BE2C (cell line): ENCODE results near the gene NDFIP1.

Source experiments
- DNase-seq: peaks from one replicate; pipeline ENCODE4 v3.0.0-alpha.2; 2020
- H3K27me3 ChIP-seq: fragments of 250-450 bp; sonication (Bioruptor Pico); 2 replicates; pipeline ENCODE4 v1.5.1; 2020; ENCODE audit warnings: mild to moderate bottlenecking
- H3K36me3 ChIP-seq: fragments of 250-450 bp; sonication (Bioruptor Pico); 2 replicates; pipeline ENCODE4 v1.5.1; 2020; ENCODE audit warnings: mild to moderate bottlenecking
- H3K4me1 ChIP-seq: fragments of 250-450 bp; sonication (Bioruptor Pico); 2 replicates; pipeline ENCODE4 v1.5.1; 2020
- H3K4me3 ChIP-seq: 2 replicates; pipeline ENCODE4 v1.5.1; 2011; ENCODE audit warnings: low read depth, low read length
- H3K9me3 ChIP-seq: fragments of 250-450 bp; sonication (Bioruptor Pico); 2 replicates; pipeline ENCODE4 v1.5.1; 2020
- TF ChIP-seq, protein P1 (sequence below): IDR thresholded peaks from 2 replicates; pipeline ENCODE4 v1.5.1; 2012; ENCODE audit warnings: mild to moderate bottlenecking, low read depth, low read length

NDFIP1 gene

DNA sequence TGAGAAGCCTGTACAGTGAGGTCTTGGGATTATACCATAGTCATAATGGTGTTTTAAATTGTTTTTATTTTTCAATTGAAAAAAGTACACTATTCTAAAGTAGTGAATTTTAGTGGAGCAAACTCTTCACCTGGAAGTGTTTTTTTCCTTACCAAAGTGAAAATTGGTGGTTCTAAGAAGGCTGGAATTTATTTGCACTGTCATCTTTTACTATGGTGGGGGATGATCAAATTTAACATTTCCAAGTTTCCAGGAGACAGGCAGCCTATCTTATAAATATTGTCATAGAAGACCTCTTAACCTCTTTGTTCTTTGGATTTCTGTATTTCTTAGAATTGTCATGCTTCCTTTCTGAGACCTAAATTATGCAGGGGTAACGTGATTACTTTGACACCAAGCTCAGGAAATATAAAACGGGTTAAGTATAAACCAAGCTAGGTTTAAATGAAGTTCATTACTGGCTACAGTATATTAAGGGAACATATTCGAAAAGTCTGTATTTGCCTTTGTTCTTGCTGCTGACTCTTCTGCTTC is 20.2 kb downstream of the NDFIP1 start:
- TF ChIP-seq, protein P1, sequence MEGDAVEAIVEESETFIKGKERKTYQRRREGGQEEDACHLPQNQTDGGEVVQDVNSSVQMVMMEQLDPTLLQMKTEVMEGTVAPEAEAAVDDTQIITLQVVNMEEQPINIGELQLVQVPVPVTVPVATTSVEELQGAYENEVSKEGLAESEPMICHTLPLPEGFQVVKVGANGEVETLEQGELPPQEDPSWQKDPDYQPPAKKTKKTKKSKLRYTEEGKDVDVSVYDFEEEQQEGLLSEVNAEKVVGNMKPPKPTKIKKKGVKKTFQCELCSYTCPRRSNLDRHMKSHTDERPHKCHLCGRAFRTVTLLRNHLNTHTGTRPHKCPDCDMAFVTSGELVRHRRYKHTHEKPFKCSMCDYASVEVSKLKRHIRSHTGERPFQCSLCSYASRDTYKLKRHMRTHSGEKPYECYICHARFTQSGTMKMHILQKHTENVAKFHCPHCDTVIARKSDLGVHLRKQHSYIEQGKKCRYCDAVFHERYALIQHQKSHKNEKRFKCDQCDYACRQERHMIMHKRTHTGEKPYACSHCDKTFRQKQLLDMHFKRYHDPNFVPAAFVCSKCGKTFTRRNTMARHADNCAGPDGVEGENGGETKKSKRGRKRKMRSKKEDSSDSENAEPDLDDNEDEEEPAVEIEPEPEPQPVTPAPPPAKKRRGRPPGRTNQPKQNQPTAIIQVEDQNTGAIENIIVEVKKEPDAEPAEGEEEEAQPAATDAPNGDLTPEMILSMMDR: no peak
- no peak for DNase-seq
- peaks cover 22% of the 10 kb centered on the region for H3K36me3 ChIP-seq
- H3K4me3 ChIP-seq: no peak overlapping the region
- H3K9me3 ChIP-seq: peaks cover 4% of the 10 kb centered on the region; the same call in 1 of the 2 replicates
- peaks cover 7% of the 10 kb centered on the region; the same call in 1 of the 2 replicates for H3K4me1 ChIP-seq
- H3K27me3 ChIP-seq: no peaks in the 10 kb centered on the region

DNA sequence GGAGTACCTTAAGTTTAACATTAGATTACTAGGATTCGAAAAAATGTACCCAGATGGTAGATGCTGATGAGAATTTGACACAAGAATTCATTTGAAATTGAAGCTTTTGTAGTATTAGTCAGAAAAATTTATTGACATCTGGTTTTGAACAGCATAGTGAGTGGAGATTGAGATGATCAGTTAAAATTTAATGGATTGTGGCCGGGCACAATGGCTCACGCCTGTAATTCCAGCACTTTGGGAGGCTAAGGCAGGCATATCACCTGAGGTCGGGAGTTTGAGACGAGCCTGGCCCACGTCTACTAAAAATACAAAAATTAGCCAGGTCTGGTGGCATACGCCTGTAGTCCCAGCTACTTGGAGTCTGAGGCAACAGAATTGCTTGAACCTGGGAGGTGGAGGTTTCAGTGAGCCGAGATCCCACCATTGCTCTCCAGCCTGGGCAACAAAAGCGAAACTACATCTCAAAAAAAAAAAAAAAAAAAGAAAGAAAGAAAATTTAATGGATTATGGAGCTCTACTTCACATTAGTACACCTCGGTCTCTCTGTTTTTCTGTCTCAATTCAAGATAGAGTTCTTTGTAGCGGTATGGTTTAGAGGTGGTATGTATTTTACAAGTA is 21.0 kb downstream of the NDFIP1 start:
- Histone ChIP-seq H3K27me3 (no peaks in the 10 kb centered on the region), H3K4me3 (no peak overlapping the region), H3K4me1 (peaks cover 7% of the 10 kb centered on the region; the same call in 1 of the 2 replicates), H3K9me3 (peaks cover 4% of the 10 kb centered on the region; the same call in 1 of the 2 replicates), H3K36me3 (peaks cover 27% of the 10 kb centered on the region)
- DNase-seq: no peak
- TF ChIP-seq, protein P1: no peak

DNA sequence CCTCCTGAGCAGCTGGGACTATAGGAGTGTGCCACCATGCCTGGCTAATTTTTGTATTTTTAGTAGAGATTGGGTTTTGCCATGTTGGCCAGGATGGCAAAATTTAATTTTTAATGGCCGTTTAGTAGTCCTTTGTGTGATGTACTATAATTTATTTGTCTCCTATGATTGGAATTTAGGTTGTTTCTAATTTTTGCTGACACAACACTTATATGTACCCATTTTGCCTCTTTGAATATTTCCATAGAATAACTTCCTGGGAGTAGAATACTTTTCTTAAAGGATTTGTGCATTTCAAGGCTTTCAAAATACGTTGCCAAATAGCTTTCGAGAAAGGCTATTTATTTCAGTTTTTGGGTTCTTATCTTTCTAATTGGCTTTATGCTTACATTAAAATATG is 22.8 kb downstream of the NDFIP1 start:
- TF ChIP-seq, protein P1: no peak
- DNase-seq: no peak
- Histone ChIP-seq H3K27me3 (no peaks in the 10 kb centered on the region), H3K4me3 (no peak overlapping the region), H3K9me3 (no peaks in the 10 kb centered on the region), H3K36me3 (peaks cover 28% of the 10 kb centered on the region), H3K4me1 (peaks cover 7% of the 10 kb centered on the region; the same call in 1 of the 2 replicates)

DNA sequence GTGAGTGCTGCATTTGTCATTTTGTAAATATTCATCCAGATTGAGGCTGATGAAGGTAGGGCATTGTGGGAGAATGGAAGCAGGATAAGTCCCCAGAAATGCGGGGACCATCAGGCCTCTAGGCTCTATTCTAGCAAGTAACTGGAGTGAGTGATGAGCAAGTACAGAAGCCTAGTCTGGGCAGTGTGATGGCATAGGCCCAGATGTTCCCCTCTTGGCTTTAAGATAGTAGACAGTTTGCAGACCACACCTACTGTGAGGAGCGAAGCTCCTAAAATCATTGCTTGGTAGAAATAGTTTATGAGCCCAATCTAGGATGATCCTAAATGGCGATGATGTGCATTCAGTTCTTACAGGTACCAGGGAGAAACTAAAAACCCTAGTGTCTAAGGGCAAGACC is 24.3 kb downstream of the NDFIP1 start:
- Histone ChIP-seq H3K4me1 (peaks cover 7% of the 10 kb centered on the region; the same call in 1 of the 2 replicates), H3K4me3 (no peak overlapping the region), H3K9me3 (no peaks in the 10 kb centered on the region), H3K27me3 (no peaks in the 10 kb centered on the region), H3K36me3 (peaks cover 35% of the 10 kb centered on the region)
- TF ChIP-seq, protein P1: no peak
- no peak for DNase-seq

DNA sequence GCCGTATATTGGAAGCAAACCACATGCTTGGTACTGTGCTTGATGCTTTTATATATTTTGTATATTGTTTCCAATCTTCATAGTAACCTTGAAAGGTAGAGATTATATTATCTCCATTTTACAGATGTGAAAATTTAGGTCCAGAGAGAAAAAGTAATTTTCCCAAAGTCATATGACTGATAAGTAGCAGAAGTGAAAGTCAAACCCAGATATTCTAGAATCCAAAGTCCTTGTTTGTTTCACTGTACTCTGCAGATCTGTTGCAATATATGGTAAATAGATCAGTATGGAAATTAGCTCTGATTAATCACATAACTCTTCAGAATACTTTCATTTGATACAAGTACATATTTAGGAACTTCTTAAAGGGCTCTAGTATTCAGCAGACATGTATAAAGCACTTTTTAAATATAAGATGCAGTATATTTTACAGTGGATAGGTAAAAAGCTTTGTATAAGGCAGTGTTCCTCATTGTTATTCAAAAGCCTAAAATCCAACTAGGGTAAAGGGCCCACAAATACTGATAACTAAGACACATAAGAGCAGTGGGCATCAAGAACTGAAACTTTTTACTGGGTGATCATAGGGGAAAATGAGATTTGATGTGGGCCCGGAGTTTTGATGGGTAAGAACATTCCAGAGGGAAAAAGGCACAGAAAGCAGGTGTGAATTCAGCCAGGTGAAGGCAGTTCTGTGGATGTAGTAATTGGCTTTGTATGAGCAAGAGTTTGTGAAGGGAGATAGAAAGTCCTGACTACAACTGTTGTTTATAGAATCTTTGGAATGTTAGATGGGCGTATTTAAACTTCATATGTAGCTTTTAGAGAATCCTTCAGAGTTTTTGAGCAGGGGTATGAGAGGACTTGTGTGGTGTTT is 25.0 kb downstream of the NDFIP1 start:
- H3K36me3 ChIP-seq: peaks cover 41% of the 10 kb centered on the region

More for the DNA sequence above, 25.0 kb downstream of the NDFIP1 start:
- no peak for DNase-seq
- peaks cover 3% of the 10 kb centered on the region; the same call in 1 of the 2 replicates for H3K4me1 ChIP-seq
- no peak overlapping the region for H3K4me3 ChIP-seq
- TF ChIP-seq, protein P1: no peak
- no peaks in the 10 kb centered on the region for H3K9me3 ChIP-seq
- H3K27me3 ChIP-seq: no peaks in the 10 kb centered on the region
